ENCODE data around the gene ATP2B3.
A peak's percentile ranks its signal among the peaks of the same experiment; 100 is the strongest.

Gene ATP2B3

DNA sequence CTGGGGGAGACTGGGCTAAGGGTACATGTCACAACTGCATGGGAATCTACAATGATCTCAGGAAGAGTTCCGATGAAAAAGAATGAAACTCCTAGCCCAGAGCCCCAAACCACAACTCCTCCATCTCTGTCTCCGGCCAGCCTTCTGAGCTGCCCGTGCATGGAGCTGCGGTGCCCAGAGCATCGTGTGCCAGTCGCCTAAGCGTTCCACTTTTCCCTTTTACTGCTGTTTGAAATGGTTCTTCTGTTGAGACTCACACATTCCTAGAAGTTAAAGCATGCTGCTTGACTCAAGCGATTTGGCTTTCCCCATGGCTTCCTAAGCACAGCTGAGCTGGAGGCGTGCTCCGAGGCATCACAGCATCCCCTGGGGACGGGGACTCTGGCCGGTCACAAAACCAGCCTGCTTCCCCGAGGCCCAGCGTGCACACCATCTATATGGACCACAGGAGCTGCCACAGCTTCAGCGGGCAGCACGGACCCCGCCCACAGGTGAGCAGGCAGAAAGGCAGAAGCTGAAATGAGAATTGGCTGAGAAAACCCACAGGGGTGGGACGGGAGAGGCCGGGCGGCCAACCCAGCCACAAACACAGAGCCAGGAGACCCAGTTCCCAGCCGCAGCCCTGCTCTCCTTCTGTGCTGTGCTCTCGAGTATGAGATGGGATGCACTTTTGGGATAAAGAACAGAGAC, 76.5 kb downstream of the ATP2B3 start:
- DNase-seq (ENCODE audit: insufficient read length, low spot score) (no peak), FAIRE-seq (no peak)
- TF ChIP-seq, protein P1, sequence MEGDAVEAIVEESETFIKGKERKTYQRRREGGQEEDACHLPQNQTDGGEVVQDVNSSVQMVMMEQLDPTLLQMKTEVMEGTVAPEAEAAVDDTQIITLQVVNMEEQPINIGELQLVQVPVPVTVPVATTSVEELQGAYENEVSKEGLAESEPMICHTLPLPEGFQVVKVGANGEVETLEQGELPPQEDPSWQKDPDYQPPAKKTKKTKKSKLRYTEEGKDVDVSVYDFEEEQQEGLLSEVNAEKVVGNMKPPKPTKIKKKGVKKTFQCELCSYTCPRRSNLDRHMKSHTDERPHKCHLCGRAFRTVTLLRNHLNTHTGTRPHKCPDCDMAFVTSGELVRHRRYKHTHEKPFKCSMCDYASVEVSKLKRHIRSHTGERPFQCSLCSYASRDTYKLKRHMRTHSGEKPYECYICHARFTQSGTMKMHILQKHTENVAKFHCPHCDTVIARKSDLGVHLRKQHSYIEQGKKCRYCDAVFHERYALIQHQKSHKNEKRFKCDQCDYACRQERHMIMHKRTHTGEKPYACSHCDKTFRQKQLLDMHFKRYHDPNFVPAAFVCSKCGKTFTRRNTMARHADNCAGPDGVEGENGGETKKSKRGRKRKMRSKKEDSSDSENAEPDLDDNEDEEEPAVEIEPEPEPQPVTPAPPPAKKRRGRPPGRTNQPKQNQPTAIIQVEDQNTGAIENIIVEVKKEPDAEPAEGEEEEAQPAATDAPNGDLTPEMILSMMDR (IDR thresholded peaks at IDR 0.05; ENCODE audit: insufficient read depth, missing control alignments), result no peak

DNA sequence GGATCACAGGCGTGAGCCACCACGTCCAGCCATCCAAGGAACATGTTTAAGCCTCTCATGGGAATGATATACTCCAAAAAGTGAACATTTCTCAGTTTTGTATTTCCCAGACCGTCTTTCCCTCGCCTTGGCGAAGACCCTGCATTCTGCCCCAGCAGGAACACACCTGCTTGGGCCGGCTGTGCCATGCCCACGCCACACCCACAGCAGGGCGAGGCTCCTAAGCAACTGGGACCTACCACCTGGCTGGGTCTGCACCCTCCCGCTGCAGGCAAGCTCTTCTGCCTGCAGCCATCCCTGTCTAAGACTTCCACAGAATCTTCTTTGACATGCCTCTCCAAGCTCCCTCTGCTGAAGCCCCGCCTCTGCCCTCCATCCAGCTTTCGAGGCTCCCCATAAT, 77.9 kb downstream of the ATP2B3 start:
- DNase-seq (ENCODE audit: insufficient read length, low spot score) (no peak), FAIRE-seq (no peak)
- TF ChIP-seq, protein P1 (IDR thresholded peaks at IDR 0.05; ENCODE audit: insufficient read depth, missing control alignments), result no peak

DNA sequence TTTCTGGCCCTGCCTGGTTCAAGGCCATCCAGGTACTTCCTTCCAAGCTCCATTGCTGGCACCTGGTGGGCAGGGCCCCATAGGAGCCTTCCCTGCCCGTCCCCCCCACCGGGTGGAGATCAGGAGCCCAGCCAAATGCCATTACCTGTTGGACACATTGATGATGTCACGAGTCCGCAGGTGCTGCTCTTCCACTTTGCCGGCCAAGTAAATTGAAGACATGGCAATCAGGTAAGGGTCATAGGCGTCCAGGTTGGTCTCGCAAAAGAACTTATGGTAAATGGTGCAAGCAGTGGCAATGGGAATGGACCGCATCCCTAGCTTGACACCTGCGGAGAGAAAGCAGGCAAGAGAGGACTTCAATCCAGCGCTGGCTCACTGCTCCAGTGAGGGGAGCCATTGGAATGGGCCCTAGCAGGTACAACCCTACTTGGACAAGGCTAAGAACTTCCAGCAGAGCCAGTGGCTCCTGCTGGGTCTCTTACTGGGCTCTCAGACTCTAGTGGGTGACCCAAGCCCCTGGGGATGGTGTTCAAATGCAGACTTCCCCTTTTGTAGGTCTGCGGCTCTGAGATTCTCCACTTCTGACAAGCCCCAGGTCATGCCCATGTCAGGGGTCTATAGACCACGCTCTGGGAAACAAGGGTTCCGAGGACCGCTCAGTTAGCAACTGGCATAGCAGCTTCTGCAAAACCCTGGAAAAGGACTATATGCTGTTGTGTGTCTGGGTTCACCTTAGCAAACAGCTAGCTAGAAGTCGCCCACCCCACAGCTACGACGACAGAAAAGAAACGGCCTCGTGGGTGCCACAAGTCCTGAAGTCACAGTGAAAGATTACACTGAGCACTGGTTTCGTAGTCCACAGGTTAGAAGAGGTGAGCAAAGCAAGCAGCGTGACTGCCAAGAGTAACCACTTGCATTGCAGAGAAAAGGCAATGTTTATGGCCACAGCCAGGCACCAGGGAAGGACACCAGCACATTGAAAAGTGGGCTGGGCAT, 78.7 kb downstream of the ATP2B3 start:
- no peak for FAIRE-seq
- TF ChIP-seq, protein P1 (IDR thresholded peaks at IDR 0.05; ENCODE audit: insufficient read depth, missing control alignments), result no peak
- no peak for DNase-seq (ENCODE audit: insufficient read length, low spot score)

DNA sequence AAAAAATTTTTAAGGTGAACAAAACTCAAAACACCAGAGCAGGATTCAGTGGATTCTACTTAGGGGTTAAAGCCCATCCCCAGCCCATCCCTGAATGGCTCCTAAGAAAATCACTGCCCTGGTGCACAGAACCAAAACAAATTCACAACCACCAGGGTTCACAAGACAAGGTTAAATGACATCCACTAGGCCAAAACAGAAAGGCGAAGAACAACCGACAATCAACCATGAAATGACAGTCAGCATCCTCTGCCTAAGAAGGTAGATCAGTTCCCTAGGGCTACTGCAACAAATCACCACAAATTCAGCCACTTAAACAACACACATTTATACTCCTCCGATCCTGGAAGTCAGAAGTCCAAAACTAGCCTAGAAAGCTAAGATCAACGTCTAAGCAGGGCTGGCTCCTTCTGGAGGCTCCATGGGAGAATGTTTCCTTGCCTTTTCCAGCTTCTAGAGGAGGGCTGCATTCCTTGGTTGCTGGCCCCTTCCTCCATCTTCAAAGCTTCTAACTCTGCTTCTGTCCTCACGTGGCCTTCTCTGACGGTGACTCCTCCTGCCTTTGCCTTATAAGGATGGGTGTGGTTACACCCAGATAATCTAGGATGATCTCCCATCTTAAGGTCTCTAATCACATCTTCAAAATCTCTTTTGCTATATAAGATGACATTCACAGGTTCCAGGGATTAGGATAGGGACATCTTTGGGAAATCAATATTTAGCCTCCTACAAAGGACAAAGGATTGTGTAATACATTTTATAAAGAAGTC, 79.7 kb downstream of the ATP2B3 start:
- TF ChIP-seq, protein P1 (IDR thresholded peaks at IDR 0.05; ENCODE audit: insufficient read depth, missing control alignments), result no peak
- FAIRE-seq (peak; percentile 87), DNase-seq (ENCODE audit: insufficient read length, low spot score) (peak; percentile 52)

DNA sequence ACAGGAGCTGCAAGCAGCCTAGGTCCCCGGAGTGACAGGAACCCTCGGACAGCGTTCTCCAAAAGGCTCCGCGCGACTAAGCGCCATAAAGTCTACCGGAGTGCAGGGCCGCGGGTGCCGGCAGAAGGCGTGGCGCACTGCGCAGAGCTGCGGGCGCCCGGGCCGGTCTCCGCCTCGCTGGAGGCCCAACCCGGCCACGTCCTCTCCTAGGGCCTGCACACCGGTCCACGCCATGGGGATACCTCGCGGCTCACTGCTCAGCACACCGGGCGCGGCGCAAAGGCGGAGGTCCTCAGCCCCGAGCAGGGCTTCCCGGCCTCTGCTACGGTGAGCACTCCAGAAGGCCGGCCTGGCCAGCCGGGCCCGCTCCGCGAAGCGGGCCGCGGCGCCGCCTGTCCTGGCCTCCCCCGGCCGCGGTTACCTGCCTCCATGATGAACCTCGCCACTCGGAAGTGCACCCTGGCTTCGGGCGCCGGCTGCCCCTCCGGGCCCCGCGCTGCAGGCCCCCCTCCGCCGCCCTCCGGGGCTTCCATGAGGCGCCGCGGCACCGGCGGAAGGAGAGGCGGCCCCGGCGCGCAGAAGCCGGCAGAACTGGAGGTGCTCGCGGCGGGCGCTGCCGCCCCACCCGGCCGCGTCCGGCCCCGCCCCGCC, 81.2 kb downstream of the ATP2B3 start, which contains the start of gene CCNQ:
TSS of gene CCNQ (minus strand) at position 599 of the 651 bp plus-strand sequence. CDS start at position 533, 66 bp downstream.
- TF ChIP-seq, protein P1 (IDR thresholded peaks at IDR 0.05; ENCODE audit: insufficient read depth, missing control alignments), result no peak
- no peak for DNase-seq (ENCODE audit: insufficient read length, low spot score)
- FAIRE-seq, result no peak

DNA sequence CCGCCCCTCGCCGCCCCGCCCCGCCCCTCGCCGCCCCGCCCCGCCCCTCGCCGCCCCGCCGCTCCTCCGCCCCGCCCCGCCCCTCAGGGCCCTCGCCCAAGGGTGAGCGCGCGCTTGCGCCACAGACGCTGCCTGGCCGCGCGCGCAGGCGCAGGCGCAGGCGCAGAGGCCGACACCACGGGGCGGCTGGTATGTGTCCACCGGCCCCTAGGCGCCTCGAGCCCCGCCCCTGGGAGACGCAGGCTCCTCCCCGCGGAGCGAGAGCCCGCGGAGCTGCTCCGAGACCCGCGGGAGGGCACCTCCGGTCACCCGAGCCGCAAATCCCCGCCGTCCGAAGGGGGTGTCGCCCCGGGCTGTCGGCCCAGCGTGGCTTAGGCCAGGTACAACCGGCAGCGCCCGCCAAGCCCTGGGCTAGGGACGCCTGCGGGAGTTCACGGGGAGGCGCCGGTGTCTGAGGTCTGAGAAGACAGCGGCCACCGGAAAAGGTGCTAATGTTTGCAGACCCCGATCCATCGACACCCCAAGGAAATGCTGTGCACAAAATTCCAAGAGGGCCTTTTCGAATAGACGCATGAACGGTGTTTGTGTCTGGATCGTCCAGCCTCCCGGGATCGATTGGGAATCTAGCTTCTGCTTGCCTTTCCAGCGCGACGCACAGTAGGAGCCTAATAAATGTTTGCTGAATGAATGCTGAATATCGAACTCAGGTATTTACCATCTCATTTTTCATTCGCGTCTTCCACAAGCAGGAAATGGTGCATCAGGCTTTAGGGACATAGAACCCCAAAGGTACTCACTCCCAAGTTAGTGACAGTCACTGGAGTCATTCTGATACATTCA, 82.0 kb downstream of the ATP2B3 start:
- peak; percentile 48 for DNase-seq (ENCODE audit: insufficient read length, low spot score)
- no peak for FAIRE-seq
- TF ChIP-seq, protein P1 (IDR thresholded peaks at IDR 0.05; ENCODE audit: insufficient read depth, missing control alignments), result no peak

Data from D721Med (cell line).